Measurements from ENCODE around the gene RPGRIP1L. TPM values are rescaled to one million over a fixed set of nuclear protein-coding genes. Genes with fewer than 3 reads are reported as not detected.

RPGRIP1L gene
- total RNA-seq, 1 donor from 2014 or later = 8.4 TPM

DNA sequence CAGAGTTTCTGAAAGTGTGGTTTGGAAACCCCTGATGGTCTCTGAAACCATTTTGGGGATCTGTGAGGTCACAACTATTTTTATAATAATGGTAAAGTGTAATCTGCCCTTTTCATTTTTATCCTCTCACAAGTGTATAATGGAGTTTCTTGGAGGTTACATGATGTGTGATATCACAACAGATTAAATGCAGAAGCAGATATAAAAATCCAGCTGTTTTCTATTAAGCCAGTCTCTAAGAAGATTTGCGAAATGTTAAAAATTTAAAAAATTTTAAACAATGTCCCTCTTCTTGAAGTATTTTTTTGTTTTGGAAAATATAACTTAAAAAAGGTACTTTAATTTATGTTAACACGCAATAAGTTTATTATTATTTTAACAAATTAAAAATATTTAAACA, 48.7 kb downstream of the RPGRIP1L start:
- no peak for DNase-seq (ENCODE audit: low read depth, low spot score)

DNA sequence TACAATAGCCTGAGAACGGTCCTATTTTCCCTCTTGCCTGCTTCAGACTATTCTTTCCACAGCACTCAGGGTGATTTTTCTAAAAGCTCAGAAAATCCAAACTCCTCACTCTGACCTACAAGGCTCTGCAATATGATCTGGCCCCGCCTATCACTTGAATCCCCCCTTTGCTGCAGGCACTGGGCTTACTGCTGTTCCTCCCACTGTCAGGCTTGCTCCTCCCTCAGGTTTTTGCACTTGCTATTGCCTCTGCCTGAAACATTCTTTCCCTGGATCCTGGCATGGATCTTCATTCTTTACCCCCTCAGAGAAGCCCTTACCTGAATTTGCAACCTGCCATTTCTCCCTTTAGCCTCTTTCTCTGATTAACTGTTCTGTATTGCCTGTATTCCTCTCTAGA, 52.3 kb downstream of the RPGRIP1L start:
- DNase-seq (ENCODE audit: low read depth, low spot score) = no peak

DNA sequence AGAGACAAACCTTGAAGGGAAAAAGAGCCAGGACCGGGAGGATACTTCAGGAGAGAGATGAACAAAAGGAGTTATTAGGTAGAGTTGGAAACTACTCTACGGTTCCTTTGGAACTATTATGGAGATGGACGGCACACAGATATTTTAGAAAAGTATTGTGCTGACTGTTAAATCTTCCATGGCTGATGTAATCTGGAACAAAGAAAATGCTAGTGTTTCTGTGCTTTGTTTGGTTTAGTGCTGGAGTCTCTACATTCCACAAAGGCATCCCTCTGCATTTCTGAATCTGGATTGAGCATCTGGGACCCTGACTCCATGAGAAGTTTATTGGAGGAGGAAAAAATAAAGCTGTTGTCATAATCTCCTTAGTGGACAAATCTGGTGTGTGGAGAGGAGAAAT, 57.2 kb downstream of the RPGRIP1L start:
- DNase-seq (ENCODE audit: low read depth, low spot score) = no peak

DNA sequence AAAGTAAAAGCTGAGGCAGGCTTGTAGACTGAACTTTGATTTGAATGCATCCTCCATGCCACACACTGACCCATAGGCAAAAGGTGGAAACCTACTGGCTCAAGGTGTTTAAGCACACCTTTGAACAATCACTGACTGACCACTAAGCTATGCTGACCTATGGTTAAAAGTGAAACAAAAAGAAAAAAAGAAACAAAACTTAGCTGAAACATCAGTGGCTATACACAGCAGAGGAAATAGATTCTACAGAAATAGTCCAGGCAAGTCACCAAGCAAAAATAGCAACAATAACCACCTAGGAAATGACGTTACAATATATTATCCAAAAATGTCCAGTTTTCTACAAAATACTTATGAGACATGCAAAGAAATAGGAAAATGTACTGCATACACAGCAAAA, 60.2 kb downstream of the RPGRIP1L start:
- no peak for DNase-seq (ENCODE audit: low read depth, low spot score)

DNA sequence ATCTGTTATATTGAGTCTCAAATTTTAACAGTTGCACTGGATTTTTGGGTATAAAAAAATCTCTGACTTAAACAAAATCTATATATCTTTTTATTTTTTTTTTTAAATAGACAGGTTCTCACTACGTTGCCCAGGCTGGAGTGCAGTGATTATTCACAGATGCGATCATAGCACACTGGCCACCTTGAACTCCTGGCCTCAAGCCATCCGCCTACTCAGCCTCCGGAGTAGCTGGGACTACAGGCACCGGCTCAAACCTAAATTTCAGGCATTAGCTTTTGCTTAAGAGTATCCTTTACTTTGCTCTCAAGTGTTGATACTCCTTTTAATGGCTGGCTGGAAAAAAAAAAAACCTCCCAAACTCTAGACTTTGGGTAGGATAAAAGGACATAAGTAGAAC, 61.6 kb downstream of the RPGRIP1L start:
- no peak for DNase-seq (ENCODE audit: low read depth, low spot score)

DNA sequence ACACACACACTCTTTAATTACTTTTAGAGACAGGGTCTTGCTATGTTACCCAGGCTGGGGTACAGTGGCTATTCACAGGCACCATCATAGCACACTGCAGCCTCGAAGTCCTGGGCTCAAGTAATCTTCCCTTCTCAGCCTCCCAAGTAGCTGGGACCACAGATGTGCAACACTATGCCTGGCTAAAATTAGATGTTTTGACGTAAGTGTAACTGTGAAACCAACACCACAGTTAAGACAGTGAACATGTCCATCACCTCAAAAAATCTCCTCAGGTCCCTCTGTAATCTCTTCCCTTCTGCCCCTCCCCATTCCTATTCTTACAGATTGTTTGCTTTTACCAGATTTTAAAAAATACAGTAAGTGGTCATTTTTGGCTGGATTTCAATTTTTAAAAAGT, 66.7 kb downstream of the RPGRIP1L start:
- DNase-seq (ENCODE audit: low read depth, low spot score) = no peak

DNA sequence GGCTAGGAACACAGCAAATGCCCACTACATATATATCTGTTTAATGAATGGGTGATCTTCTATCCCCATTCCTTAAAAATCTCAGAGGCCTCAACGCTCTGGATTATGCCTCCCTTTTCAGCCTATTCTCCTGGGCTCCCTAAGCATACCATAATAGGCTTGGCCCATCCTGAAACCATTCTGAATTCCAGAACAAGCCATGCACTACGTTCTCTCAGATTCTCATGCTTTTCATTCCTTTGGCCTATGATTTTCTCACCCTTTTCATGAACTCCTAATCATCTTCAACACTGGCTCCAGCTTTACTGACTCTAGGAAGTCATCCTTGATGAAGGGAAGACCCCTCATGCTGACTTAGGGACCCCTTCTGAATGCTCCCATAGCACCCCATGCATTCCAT, 71.1 kb downstream of the RPGRIP1L start:
- no peak for DNase-seq (ENCODE audit: low read depth, low spot score)

DNA sequence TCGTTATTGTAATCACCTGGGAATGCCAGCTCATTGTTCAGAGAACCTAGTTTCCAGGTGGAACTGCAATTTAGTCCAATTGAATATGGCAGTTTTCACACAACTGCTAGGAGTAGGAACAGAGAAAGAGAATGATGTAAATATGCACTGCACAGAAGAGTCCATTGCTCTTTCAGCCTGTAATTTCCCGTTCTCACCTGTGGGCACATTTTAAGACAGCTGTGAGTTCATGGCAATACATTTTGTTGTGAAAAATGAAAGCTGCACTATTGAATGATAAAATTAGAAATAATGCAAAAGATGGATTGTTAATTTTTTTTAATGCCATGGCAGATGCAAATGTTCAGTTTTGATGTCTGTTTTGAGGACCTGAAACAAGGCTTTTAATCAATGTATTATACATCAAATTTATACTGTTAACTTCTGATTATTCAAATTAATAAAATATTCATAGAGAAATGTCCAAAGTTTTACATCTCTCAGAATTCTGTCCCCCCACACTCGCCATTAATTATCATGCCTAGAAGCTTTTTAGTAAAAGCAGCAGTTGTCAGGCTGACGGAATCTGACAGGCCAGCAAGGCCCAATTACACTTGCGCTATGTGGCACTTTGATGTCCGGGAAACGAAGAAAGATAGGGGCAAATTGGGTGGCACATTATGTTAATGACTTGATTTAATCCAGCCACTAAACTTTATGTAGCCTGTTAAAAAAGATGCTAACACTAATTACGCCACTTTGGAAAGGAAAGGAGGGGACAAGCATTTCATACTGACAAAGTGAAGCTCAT, 72.2 kb downstream of the RPGRIP1L start:
- DNase-seq (ENCODE audit: low read depth, low spot score) = no peak

DNA sequence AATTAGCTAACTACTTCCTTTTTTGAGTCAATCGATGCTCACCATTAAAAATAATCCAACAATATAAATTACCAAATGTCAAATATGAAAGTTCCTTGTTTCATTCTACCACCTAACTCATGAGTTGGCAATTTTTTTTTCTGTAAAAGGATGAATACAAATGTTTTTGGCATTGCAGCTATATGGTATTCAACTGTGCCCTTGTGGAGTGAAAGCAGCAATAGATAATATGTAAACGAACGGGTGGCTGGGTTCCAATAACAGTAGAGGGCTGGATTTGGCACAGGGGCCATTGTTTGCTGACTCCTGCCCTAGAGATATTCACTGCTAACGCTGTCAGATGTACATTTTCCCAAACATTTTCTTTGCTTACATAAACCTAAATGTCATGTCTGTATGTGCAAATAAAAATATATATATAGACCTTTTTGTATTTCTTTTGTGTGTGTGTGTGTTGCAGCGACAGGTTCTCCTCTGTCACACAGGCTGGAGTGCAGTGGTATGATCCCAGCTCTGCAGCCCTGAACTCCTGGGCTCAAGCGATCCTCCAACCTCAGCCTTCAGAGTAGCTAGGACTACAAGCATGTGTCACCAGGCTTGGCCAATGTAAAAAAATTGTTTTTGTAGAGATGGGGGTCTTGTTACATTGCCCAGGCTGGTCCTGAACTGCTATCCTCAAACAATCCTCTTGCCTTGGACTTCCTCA, 73.9 kb downstream of the RPGRIP1L start:
- no peak for DNase-seq (ENCODE audit: low read depth, low spot score)

DNA sequence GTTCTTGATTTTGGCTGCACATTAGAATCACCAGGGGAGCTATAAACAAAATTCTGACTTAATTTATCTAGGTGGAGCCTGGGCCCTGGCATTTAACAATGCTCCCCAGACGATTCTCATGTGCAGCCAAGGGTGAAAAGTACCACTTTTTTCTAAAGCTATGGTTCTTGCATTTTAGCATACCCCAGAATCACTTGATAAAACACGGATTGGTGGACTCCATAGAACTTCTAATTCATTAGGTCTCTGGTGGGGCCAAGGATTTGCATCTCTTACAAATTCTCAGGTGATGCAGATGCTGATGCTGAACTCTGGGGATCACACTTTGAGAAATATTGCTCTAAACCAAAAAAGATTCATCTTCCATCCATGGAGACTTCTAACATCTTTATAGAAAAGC, 74.5 kb downstream of the RPGRIP1L start:
- no peak for DNase-seq (ENCODE audit: low read depth, low spot score)

DNA sequence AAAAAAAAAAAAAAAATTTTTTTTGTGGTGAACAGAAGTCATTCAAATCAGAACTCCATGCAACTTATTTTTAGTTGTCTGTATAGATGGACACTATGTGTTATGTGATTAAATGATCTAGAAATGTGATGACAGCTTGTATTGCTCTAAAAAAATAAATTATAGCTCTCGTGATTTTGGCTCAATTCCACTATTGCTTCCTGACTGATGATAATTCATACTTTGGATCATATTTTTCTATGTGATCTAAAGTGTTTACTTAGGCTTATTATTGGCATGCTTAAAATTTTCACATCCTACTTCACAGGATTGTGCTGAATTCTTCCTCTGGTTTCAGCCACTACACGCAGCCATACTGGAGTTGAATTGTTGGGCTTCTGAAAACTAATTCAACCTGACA, 76.8 kb downstream of the RPGRIP1L start:
- DNase-seq (ENCODE audit: low read depth, low spot score) = peak; percentile 19

DNA sequence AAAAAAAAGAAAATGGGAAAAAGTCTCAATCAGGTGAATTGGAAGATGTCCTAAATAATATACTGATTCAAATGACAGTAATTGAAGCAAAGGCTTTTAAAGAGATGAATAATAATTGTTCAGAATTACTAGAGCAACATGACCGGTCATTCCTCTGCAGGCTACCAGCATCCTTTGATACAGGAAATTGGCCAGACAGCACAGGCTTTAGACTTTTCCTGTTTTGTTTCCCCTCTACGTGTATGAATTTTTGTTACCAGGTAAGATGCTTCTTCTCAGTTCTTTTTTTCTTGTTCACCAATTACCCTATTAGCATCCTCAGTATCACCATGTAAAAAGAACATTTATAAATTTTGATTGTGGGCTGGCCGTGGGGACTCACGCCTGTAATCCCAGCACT, 77.5 kb downstream of the RPGRIP1L start:
- no peak for DNase-seq (ENCODE audit: low read depth, low spot score)

DNA sequence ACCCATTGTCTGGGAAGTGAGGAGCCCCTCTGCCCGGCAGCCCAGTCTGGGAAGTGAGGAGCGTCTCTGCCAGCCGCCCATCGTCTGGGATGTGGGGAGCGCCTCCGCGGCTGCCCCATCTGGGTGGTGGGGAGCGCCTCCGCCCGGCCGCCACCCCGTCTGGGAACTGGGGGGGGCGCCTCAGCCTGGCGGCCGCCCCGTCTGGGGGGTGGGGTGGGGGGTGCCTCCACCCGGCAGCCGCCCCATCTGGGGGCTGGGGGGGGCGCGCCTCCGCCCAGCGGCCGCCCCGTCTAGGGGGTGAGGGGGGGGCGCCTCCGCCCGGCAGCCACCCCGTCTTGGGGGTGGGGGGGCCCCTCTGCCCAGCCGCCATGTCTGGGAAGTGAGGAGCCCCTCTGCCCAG, 78.4 kb downstream of the RPGRIP1L start:
- no peak for DNase-seq (ENCODE audit: low read depth, low spot score)

DNA sequence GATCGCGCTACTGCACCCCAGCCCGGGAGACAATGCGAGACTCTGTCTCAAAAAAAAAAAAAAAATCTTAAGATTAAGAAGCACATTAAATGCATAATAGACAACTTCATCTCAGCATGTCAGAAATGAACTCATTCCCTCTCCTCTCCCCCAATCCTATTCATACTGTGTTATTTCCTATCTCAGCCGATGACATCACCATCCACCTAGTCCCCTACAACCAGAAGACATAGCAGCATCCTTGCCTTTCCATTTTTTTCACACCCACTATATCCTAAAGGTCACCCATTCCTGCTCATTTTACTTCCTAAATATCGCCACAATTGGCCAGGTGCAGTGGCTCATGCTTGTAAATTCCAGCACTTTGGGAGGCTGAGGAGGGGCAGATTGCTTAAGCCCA, 81.3 kb downstream of the RPGRIP1L start:
- no peak for DNase-seq (ENCODE audit: low read depth, low spot score)

DNA sequence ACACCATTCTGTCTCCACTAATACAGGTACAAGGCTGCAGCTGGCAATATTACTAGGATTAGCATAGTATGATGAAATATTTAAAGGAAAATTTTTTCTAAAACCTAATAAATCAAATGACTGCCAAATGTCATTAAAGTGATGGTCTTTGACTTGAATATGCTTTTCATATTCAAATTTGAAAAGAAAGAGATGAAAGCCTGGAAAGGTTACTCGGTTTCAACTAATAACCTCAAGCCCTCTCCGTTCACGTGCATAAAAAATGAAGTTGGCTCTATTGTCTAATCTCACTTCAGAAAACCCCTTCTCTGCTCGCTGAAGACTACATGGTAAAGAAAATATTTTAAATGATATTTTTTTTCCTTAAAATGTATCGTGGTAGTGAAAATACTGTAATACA, 83.2 kb downstream of the RPGRIP1L start:
- DNase-seq (ENCODE audit: low read depth, low spot score) = no peak

DNA sequence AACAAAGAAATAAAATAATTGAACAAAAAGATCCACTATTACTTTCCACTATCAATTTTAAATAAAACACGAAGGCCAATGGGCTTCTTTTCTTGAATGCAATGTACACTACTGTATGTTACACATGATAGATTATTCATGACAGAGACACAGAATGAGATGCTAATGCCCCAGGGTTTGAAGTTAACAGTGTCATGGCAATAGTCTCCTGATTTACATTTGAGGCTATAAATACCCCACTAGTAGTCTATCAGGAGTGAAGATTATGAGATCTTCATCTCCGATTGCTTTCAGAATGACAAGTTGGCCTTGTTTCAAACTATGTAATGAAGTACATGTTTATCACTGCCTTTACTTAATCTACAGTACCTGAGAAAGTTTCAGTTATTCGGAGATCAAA, 84.4 kb downstream of the RPGRIP1L start:
- DNase-seq (ENCODE audit: low read depth, low spot score) = no peak

DNA sequence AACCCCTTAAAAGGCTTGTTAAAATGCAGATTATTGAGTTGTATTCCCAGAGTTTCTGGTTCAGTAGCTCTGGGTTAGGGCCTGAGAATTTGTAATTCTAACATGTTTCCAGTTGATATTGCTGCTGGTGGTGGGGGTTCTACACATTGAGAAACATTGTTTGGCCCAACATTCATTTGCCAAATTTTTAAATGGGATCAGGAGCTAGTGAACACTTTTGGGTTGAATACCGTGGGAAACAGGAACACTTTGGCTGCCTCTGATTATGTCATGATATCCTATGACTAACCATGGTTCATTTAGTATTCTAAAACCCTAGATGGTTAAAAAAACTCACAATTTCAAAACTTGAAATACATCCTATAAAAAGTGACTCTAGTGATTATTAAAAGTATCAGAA, 89.3 kb downstream of the RPGRIP1L start:
- peak; percentile 20 for DNase-seq (ENCODE audit: low read depth, low spot score)

DNA sequence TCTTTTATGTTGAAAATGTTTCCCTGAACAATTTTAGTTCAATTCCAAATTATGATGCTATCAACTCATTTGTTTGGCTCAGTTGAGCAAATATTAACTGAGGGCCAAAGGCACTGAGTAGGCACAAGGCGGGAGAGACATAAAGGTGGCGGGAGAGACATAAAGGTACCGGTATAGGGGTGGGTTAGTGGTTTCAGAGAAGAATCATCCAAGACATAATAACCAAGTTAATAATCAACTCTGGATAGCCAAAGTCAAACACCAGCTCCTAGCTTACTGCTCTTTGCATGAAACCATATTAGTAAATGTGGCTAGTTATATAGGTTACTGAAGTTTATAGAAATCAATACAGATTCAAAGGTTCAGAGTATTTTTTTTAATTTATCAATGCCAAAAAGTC, 91.7 kb downstream of the RPGRIP1L start:
- DNase-seq (ENCODE audit: low read depth, low spot score) = no peak

DNA sequence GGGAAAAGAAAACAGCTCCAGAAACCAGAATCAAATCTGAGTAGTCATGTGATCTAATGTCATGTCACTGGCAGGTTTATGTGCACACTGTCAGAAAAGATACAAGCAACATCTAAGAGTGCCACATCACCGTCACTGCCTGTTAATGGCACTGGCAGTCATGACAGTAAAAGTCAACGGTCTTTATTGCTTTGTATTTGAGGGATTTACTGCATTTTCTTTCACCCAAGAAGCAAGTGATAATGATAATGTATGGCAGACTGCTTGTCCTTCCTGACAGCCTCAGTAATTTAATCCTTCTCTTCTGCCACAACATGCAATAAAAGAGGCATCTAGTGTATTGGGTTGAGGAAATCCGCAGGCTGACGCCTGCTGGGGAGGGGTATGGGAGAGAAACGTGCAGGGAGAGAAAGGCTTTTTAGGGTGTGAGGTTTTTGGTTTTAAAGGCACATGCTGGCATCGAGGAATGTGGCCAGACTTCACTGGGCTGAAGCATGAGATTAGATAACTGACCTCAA, 92.4 kb downstream of the RPGRIP1L start:
- no peak for DNase-seq (ENCODE audit: low read depth, low spot score)

DNA sequence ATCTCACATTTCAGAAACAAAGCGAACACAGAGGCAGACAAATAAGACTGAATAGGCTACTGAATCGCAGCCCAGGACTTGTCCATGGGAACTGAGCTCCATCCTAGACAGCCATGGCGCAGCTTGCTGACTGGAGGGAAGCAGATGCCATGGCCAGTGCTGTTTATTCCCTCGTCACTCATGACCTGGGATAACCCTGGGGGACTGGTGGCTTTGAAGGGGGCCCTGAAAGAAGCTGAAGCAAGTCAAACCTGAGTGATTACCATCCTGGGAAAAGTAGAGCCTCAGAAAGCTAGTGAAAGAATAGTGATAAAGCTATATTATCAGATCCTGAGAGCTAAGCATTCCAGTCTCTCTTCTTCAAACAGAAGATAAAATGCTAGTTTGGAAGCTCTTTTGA, 94.1 kb downstream of the RPGRIP1L start:
- no peak for DNase-seq (ENCODE audit: low read depth, low spot score)

DNA sequence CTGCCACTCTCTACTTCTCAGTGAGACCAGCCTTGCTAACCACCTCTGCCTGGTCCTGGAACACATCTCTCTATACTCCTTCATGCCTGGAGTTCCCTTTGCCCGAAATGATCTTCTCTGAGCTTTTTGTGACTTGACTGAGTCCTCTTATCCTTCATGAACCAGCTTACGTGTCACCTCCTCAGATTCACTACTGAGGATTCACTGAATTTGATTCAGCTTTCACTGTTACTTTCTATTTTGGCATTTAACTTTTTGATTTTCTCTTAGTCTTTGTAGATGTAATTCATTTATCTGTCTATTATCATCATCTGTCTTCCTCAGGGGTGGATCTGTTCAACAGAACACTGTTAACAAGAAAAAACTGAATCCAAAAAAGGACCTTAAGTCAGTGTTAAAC, 95.6 kb downstream of the RPGRIP1L start:
- no peak for DNase-seq (ENCODE audit: low read depth, low spot score)

DNA sequence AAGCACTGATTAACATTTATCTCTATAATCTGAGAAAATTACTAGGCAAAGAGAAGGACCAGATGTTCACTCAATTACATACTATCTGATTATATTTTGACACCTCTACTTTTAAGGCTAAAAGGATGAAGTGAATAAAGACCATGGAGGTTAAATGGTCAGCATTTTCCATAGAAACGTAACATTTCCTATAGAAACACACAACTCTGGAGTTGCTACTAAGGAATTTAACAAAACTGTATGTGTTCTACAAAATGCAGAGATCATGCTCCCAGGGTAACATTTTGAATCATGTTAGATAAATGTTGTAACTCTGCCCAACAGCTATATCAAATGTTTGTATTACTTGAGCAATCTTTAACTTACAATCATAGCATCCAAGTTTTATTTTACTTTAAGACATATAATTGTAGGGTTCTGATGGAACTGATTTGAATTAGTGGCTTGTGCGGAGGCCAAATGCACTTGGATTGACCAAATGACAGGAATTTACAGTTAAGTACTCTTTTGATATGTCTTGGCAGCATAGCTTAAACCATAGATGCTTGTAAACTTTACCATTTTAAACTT, 97.7 kb downstream of the RPGRIP1L start:
- DNase-seq (ENCODE audit: low read depth, low spot score) = no peak

DNA sequence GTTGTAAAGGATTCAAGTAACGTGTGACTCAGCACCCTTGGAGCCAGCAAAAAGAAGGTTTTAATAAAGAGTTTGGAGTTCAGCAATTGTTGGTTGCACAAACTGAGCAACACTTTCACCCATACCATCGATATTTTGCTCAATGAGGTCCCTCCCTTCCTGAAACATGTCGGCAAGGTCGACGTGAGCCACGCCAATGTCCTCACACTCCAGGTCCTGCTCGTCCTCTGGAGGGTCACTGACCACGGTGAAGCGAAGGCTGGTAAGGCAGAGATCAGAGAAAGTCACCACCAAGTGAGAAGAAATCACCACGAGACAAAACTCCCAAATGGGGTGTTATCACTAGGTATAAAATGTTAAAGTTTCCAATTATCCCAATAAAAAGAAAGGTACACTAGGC, 98.3 kb downstream of the RPGRIP1L start:
- DNase-seq (ENCODE audit: low read depth, low spot score) = no peak

Measured in pulmonary artery endothelial cell (primary cell).